Fibroblast of mammary gland (primary cell): Measurements from ENCODE around the gene HTR4.
"Not testable (repeated sequence)": the region's sequence is repeated elsewhere in the genome, so short reads cannot be mapped to it uniquely, and the experiment has no call there.

ENCODE experiments used
- DNase-seq: peaks from one replicate; pipeline ENCODE4 v3.0.0-alpha.2; 2010; ENCODE audit warnings: low read depth
- H3K4me3 ChIP-seq: 2 replicates; pipeline ENCODE4 v1.5.1; 2011; ENCODE audit warnings: low read depth, mild to moderate bottlenecking, low read length, moderate library complexity; ENCODE audit not compliant: control insufficient read depth
- TF ChIP-seq, protein P1 (sequence below): conservative IDR thresholded peaks from 2 replicates; pipeline ENCODE4 v1.5.1; 2011; ENCODE audit warnings: low read depth, low read length, inconsistent platforms; ENCODE audit not compliant: control insufficient read depth, insufficient read depth

HTR4 gene

GRCh38 chr5:148541054-148541835 lies 113.1 kb downstream of the HTR4 start:
- no peak for DNase-seq
- H3K4me3 ChIP-seq = no peak overlapping the region
- TF ChIP-seq, protein P1, sequence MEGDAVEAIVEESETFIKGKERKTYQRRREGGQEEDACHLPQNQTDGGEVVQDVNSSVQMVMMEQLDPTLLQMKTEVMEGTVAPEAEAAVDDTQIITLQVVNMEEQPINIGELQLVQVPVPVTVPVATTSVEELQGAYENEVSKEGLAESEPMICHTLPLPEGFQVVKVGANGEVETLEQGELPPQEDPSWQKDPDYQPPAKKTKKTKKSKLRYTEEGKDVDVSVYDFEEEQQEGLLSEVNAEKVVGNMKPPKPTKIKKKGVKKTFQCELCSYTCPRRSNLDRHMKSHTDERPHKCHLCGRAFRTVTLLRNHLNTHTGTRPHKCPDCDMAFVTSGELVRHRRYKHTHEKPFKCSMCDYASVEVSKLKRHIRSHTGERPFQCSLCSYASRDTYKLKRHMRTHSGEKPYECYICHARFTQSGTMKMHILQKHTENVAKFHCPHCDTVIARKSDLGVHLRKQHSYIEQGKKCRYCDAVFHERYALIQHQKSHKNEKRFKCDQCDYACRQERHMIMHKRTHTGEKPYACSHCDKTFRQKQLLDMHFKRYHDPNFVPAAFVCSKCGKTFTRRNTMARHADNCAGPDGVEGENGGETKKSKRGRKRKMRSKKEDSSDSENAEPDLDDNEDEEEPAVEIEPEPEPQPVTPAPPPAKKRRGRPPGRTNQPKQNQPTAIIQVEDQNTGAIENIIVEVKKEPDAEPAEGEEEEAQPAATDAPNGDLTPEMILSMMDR = no peak

DNA sequence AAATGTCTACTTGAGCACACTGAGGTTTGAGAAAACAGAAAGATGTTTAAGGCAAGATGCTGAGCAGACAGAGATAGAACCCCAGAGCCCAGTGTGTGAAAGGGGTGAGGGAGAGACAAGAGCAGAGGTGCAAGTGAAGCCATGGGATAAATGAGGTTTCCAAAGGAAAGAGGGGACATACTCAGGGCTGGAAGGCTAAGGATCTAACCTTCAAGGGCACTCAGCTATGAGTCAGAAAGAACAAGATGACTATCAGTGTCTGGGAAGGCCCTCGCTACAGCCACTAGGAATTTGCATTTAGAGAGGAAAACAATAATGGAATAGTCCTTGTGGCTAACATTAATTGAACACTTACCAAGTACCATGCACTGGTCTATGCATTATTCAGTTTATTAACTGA lies 113.7 kb downstream of the HTR4 start:
- no peak for DNase-seq
- H3K4me3 ChIP-seq = no peak overlapping the region
- TF ChIP-seq, protein P1 = no peak

- TF ChIP-seq, protein P1 = no peak
- H3K4me3 ChIP-seq = no peak overlapping the region
- no peak for DNase-seq
Observed at GRCh38 chr5:148539851-148540250, 114.5 kb downstream of the HTR4 start.

- TF ChIP-seq, protein P1 = no peak
- DNase-seq = no peak
- H3K4me3 ChIP-seq = no peak overlapping the region
Observed at GRCh38 chr5:148535190-148535589, 119.1 kb downstream of the HTR4 start.

DNA sequence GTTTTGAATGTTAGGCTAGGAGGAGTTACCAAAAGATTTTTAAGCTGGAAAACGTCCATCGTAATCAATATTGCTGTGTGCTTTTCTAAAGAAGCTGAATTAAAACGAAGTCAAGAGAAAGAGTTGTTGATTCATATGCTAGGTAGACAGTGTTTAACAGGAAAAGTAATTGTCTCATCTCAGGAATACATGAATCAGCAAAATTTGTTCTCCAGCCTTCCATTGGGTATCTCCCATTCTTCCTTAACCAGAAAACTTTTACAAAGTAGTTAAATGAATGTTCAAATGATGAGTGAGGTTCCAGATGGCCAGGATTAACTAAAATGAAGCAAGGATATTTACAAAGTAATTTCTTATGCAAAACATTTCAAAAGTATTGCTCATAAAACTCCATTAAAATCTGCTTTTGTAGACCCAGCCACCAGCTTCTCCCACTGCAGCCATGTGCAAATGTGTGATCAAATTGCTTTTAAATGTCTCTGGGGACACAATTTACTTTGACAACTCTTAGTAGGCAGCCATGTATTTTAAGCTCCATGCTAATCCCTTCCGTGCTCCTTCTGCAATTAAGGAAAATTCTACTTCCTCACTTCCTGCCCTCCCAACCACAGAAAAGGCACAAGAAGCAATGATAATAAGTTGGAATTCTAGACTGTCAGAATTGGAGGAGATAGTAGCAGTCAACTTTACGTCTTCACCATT lies 121.2 kb downstream of the HTR4 start:
- TF ChIP-seq, protein P1 = no peak
- no peak overlapping the region for H3K4me3 ChIP-seq
- DNase-seq = no peak

DNA sequence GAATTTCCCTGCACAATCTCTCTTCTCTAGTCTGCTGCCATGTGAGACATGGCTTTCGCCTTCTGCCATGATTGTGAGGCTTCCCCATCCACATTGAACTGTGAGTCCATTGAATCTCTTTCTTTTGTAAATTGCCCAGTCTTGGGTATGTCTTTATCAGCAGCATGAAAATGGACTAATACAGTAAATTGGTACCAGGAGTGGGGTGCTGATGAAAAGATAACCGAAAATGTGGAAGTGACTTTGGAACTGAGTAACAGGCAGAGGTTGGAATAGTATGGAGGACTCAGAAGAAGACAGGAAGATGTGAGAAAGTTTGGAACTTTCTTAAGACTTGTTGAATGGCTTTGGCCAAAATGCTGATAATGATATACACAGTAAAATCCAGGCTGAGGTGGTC lies 124.9 kb downstream of the HTR4 start:
- H3K4me3 ChIP-seq, DNase-seq: not testable (repeated sequence)

- DNase-seq = no peak
- TF ChIP-seq, protein P1 = no peak
- H3K4me3 ChIP-seq = no peak overlapping the region
Observed at GRCh38 chr5:148524721-148525120, 129.6 kb downstream of the HTR4 start.
